DND-41 (cell line): ENCODE data around the gene SATB1.

Experiments used
- EZH2 ChIP-seq: IDR thresholded peaks from 3 replicates; pipeline ENCODE4 v1.6.1; 2012; ENCODE audit warnings: borderline replicate concordance, low read depth, mild to moderate bottlenecking, moderate library complexity, low read length, inconsistent platforms; ENCODE audit not compliant: severe bottlenecking
- TF ChIP-seq, protein P1 (sequence below): IDR thresholded peaks from 2 replicates; pipeline ENCODE4 v1.5.1; 2012; ENCODE audit warnings: borderline replicate concordance, low read length, moderate library complexity, mild to moderate bottlenecking; ENCODE audit not compliant: poor library complexity, severe bottlenecking; ENCODE audit errors: extremely low read depth

- TF ChIP-seq, protein P1, sequence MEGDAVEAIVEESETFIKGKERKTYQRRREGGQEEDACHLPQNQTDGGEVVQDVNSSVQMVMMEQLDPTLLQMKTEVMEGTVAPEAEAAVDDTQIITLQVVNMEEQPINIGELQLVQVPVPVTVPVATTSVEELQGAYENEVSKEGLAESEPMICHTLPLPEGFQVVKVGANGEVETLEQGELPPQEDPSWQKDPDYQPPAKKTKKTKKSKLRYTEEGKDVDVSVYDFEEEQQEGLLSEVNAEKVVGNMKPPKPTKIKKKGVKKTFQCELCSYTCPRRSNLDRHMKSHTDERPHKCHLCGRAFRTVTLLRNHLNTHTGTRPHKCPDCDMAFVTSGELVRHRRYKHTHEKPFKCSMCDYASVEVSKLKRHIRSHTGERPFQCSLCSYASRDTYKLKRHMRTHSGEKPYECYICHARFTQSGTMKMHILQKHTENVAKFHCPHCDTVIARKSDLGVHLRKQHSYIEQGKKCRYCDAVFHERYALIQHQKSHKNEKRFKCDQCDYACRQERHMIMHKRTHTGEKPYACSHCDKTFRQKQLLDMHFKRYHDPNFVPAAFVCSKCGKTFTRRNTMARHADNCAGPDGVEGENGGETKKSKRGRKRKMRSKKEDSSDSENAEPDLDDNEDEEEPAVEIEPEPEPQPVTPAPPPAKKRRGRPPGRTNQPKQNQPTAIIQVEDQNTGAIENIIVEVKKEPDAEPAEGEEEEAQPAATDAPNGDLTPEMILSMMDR = peak; percentile 62
- no peak for TF ChIP-seq EZH2
These were observed 35.9 kb downstream of the SATB1 start for GRCh38 chr3:18389108-18389733.
